Neutrophil (primary cell): ENCODE data around the gene SCGB1D1.

Experiments
- H3K27ac ChIP-seq: fragments of 200-600 bp; sonication (generic); 2 replicates; pipeline ENCODE4 v1.5.1; 2016; ENCODE audit warnings: mild to moderate bottlenecking, moderate library complexity
- H3K27me3 ChIP-seq: fragments of 200-600 bp; sonication (generic); 2 replicates; pipeline ENCODE4 v1.6.0; 2016; ENCODE audit warnings: mild to moderate bottlenecking
- H3K36me3 ChIP-seq: fragments of 200-600 bp; sonication (generic); 2 replicates; pipeline ENCODE4 v1.5.1; 2017
- H3K4me1 ChIP-seq, 2 experiments: fragments of 200-600 bp in 1 of 2; sonication (generic) in 1 of 2; 1 replicate in 1 of 2; 2 replicates in 1 of 2; pipeline versions ENCODE4 v1.5.1 to v1.6.1; 2013 to 2016; ENCODE audit warnings: low read depth in 1 of 2, low read length in 1 of 2, mild to moderate bottlenecking in 1 of 2, moderate library complexity in 1 of 2; ENCODE audit not compliant: control insufficient read depth in 1 of 2, insufficient read depth in 1 of 2
- H3K4me3 ChIP-seq, 2 experiments: fragments of 200-600 bp in 1 of 2; sonication (generic) in 1 of 2; 1 replicate in 1 of 2; 2 replicates in 1 of 2; pipeline ENCODE4 v1.5.1; 2013 to 2016; ENCODE audit warnings: low read depth in 1 of 2, low read length in 1 of 2, mild to moderate bottlenecking in 1 of 2, moderate library complexity in 1 of 2
- H3K9me3 ChIP-seq: fragments of 200-600 bp; sonication (generic); 2 replicates; pipeline ENCODE4 v1.5.1; 2016
- TF ChIP-seq, protein P1 (sequence below): fragments of 200-600 bp; sonication (generic); IDR thresholded peaks from 2 replicates; pipeline ENCODE4 v1.5.1; 2016; ENCODE audit warnings: antibody characterized with exemption

Gene SCGB1D1

DNA sequence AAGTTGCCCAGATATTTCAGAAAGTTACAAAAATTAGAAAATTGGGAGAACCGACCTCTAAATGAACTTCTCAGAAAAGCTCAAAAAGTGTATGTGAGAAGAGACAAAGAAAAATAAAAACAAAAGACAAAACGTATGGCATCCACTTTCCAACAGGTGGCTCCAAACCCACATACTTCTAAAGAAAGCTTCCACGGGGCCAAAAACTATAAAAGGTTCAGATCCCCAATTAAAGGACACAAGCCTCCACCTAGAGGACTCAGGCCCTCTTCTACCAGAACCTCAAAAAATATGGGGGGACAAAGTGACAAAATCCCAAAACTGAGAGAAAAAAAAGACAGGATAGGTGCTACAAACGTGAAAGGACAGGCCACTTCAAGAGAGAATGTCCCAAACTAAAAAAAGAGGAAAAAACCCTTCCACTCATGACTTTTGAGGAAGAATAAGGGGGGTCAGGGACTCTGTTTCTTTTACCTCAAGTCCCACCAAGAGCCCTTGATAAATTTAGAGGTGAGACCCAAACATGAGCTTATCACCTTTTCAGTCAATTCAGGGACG, 27.3 kb downstream of the SCGB1D1 start:
- Histone ChIP-seq H3K27ac (no peak overlapping the region), H3K4me3 (no peak overlapping the region), H3K36me3 (no peaks in the 10 kb centered on the region), H3K27me3 (no peaks in the 10 kb centered on the region), H3K4me1 (no peaks in the 10 kb centered on the region), H3K9me3 (no peaks in the 10 kb centered on the region)
- TF ChIP-seq, protein P1, sequence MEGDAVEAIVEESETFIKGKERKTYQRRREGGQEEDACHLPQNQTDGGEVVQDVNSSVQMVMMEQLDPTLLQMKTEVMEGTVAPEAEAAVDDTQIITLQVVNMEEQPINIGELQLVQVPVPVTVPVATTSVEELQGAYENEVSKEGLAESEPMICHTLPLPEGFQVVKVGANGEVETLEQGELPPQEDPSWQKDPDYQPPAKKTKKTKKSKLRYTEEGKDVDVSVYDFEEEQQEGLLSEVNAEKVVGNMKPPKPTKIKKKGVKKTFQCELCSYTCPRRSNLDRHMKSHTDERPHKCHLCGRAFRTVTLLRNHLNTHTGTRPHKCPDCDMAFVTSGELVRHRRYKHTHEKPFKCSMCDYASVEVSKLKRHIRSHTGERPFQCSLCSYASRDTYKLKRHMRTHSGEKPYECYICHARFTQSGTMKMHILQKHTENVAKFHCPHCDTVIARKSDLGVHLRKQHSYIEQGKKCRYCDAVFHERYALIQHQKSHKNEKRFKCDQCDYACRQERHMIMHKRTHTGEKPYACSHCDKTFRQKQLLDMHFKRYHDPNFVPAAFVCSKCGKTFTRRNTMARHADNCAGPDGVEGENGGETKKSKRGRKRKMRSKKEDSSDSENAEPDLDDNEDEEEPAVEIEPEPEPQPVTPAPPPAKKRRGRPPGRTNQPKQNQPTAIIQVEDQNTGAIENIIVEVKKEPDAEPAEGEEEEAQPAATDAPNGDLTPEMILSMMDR = no peak

DNA sequence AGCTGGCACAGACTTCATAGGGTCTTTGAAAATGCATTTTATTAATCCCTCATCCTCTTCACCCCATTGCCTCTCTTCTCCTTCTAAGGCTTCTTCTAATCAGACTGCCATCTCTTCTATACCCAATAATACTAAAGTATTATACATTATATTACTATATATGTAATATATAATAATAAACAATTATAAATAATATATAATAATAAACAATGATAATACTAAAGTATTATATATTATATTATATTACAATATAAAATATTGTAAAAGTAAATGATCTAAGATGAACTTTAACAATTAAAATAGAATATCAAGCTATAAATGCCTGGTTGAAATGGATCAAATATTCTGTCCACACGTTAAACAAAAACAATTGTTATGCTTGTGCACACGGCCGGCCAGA, 31.5 kb downstream of the SCGB1D1 start:
- peaks cover 4% of the 10 kb centered on the region for H3K27me3 ChIP-seq
- TF ChIP-seq, protein P1 = no peak
- no peak overlapping the region for H3K4me3 ChIP-seq
- peaks cover 10% of the 10 kb centered on the region for H3K9me3 ChIP-seq
- H3K4me1 ChIP-seq = no peaks in the 10 kb centered on the region
- H3K27ac ChIP-seq = no peak overlapping the region
- no peaks in the 10 kb centered on the region for H3K36me3 ChIP-seq

DNA sequence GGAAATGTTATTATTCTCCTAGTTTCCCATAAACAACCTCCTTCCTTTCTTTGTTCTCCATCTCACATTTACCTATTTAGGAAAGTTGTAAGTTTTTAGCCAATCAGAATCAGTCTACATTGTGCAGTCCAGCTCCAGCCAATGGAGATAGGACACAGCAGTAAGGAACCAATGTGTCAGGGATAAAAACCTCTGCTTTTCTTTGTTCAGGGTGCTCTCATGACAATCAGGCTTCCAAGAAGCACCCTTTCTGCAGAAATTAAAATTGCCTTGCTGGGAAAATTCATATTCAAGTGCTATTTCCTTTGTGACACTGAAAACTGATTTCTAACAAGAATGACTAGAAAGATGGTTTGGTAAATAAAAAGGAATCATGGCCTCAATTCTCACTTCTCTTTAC, 33.1 kb downstream of the SCGB1D1 start:
- no peaks in the 10 kb centered on the region for H3K4me1 ChIP-seq
- peaks cover 10% of the 10 kb centered on the region for H3K9me3 ChIP-seq
- peaks cover 17% of the 10 kb centered on the region for H3K27me3 ChIP-seq
- H3K4me3 ChIP-seq = no peak overlapping the region
- no peaks in the 10 kb centered on the region for H3K36me3 ChIP-seq
- TF ChIP-seq, protein P1 = no peak
- no peak overlapping the region for H3K27ac ChIP-seq

DNA sequence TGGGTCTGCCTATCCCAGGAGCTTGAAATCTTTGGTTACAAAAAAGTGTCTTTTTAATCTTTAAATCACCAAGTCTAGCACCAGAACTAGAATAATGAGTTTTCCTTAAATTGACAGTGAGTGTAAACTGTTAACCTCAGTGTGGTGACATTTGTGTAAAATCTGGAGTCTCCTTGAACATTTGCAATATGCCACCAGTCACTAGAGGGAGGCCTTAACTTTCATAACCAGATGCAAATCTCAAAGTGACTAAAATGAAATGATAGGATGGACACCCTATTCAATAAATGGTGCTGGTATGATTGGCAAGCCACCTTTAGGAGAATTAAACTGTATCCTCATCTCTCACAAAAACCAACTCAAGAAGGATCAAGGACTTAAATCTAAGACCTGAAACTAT, 43.7 kb downstream of the SCGB1D1 start:
- H3K27ac ChIP-seq = no peak overlapping the region
- no peaks in the 10 kb centered on the region for H3K36me3 ChIP-seq
- no peaks in the 10 kb centered on the region for H3K9me3 ChIP-seq
- TF ChIP-seq, protein P1 = no peak
- peaks cover 60% of the 10 kb centered on the region for H3K27me3 ChIP-seq
- H3K4me1 ChIP-seq = no peaks in the 10 kb centered on the region
- no peak overlapping the region for H3K4me3 ChIP-seq

DNA sequence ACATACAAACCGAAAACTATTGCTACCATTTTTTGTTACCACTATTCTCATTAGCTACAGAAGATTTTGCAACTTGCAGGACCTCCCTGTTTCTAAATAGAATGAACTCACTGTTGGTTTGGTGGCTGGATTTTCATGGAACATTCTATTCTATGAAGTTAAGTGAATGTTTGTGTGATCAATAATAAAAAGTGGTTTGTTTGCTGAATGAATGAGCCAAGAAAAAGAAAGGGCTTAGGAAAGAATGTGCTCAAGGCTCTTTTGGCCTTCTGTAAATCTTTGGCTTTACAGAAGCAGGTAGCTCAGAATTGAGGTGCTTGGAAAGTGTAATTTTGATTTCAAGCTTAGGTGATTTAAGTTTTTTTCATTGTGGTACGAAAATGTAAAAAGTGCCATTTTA, 46.2 kb downstream of the SCGB1D1 start:
- H3K9me3 ChIP-seq = no peaks in the 10 kb centered on the region
- no peaks in the 10 kb centered on the region for H3K4me1 ChIP-seq
- no peak overlapping the region for H3K27ac ChIP-seq
- peaks cover 66% of the 10 kb centered on the region for H3K27me3 ChIP-seq
- TF ChIP-seq, protein P1 = no peak
- H3K4me3 ChIP-seq = no peak overlapping the region
- no peaks in the 10 kb centered on the region for H3K36me3 ChIP-seq

DNA sequence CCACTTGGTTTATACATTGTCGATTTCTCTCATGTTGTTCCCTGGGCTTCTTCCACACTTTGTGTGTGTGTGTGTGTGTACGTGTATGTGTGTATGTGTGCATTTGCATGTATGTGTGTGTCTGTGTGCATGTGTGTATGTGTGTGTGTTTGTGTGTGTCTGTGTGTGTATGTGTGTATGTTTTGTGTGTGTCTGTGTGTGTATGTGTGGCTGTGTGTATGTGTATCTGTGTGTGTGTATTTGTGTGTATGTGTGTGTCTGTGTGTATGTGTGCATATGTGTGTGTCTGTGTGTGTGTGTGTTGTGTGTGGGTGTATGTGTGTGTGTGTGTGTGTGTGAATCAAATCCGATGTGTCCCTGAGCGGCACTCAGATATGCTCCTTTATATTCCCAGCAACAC, 47.5 kb downstream of the SCGB1D1 start:
- no peaks in the 10 kb centered on the region for H3K4me1 ChIP-seq
- no peaks in the 10 kb centered on the region for H3K36me3 ChIP-seq
- TF ChIP-seq, protein P1 = no peak
- no peak overlapping the region for H3K4me3 ChIP-seq
- peaks cover 65% of the 10 kb centered on the region for H3K27me3 ChIP-seq
- H3K27ac ChIP-seq = no peak overlapping the region
- H3K9me3 ChIP-seq = no peaks in the 10 kb centered on the region
